BLaER1 (cell line): Measurements from ENCODE around the gene TRIOBP.
A peak's percentile ranks its signal among the peaks of the same experiment; 100 is the strongest.

Experiments used
- H3K27ac ChIP-seq: shearing (Covaris generic); formaldehyde crosslinking; 2 replicates; pipeline ENCODE4 v1.8.1; 2022
- H3K27me3 ChIP-seq: shearing (Covaris generic); formaldehyde crosslinking; 2 replicates; pipeline ENCODE4 v1.8.1; 2022
- H3K36me3 ChIP-seq: shearing (Covaris generic); formaldehyde crosslinking; 2 replicates; pipeline ENCODE4 v1.8.1; 2022
- H3K4me1 ChIP-seq: shearing (Covaris generic); formaldehyde crosslinking; 2 replicates; pipeline ENCODE4 v1.8.1; 2022
- H3K4me2 ChIP-seq: shearing (Covaris generic); formaldehyde crosslinking; 2 replicates; pipeline ENCODE4 v1.8.1; 2022
- H3K4me3 ChIP-seq: shearing (Covaris generic); formaldehyde crosslinking; 2 replicates; pipeline ENCODE4 v1.8.1; 2022
- H3K9ac ChIP-seq: shearing (Covaris generic); formaldehyde crosslinking; 2 replicates; pipeline ENCODE4 v1.8.1; 2022
- H3K9me3 ChIP-seq: shearing (Covaris generic); formaldehyde crosslinking; 2 replicates; pipeline ENCODE4 v1.8.1; 2022
- H4K20me1 ChIP-seq: shearing (Covaris generic); formaldehyde crosslinking; 2 replicates; pipeline ENCODE4 v1.8.1; 2022
- Cebpa-rat ChIP-seq: shearing (Covaris generic); IDR thresholded peaks from 2 replicates; pipeline ENCODE4 v1.8.1; 2022

TRIOBP gene

GRCh38 chr22:37658133-37659065 lies 38.4 kb upstream of the TRIOBP start, which contains the start of gene PDXP:
TSS of gene PDXP (plus strand) at chr22:37658723. CDS start at chr22:37658783, 60 bp downstream.
- Histone ChIP-seq H3K9me3 (no peaks in the 10 kb centered on the region), H3K36me3 (peaks cover 13% of the 10 kb centered on the region), H3K4me1 (peaks cover 48% of the 10 kb centered on the region), H3K27me3 (no peaks in the 10 kb centered on the region), H4K20me1 (peaks cover 45% of the 10 kb centered on the region), H3K4me2 (peak within 1 kb of the TSS; percentile 97), H3K4me3 (peak within 1 kb of the TSS; percentile 93), H3K9ac (peak within 1 kb of the TSS; percentile 91), H3K27ac (peak within 1 kb of the TSS; percentile 93)
- TF ChIP-seq Cebpa-rat: no peak

- peaks cover 56% of the 10 kb centered on the region for H3K4me1 ChIP-seq
- peaks cover 8% of the 10 kb centered on the region for H3K36me3 ChIP-seq
- peak overlapping the region; percentile 91 for H3K9ac ChIP-seq
- peaks cover 54% of the 10 kb centered on the region for H4K20me1 ChIP-seq
- TF ChIP-seq Cebpa-rat: no peak
- H3K4me3 ChIP-seq: peak overlapping the region; percentile 93
- no peaks in the 10 kb centered on the region for H3K9me3 ChIP-seq
- peak overlapping the region; percentile 97 for H3K4me2 ChIP-seq
- no peaks in the 10 kb centered on the region for H3K27me3 ChIP-seq
- peak overlapping the region; percentile 93 for H3K27ac ChIP-seq
These were observed 37.6 kb upstream of the TRIOBP start for GRCh38 chr22:37659066-37659896.

- Histone ChIP-seq H3K9me3 (no peaks in the 10 kb centered on the region), H3K4me2 (peak overlapping the region; percentile 97), H3K4me3 (peak overlapping the region; percentile 93), H4K20me1 (peaks cover 62% of the 10 kb centered on the region), H3K9ac (peak overlapping the region; percentile 91), H3K4me1 (peaks cover 60% of the 10 kb centered on the region), H3K27me3 (no peaks in the 10 kb centered on the region), H3K36me3 (peaks cover 11% of the 10 kb centered on the region), H3K27ac (peak overlapping the region; percentile 93; the same call in 1 of the 2 replicates)
- TF ChIP-seq Cebpa-rat: no peak
These were observed 36.7 kb upstream of the TRIOBP start for GRCh38 chr22:37659897-37660708.

GRCh38 chr22:37660709-37661045 lies 36.2 kb upstream of the TRIOBP start:
- Histone ChIP-seq H4K20me1 (peaks cover 67% of the 10 kb centered on the region), H3K9ac (peak overlapping the region; percentile 91), H3K4me1 (peaks cover 60% of the 10 kb centered on the region), H3K27ac (no peak overlapping the region), H3K4me3 (peak overlapping the region; percentile 93), H3K9me3 (no peaks in the 10 kb centered on the region), H3K36me3 (peaks cover 17% of the 10 kb centered on the region), H3K4me2 (peak overlapping the region; percentile 97), H3K27me3 (no peaks in the 10 kb centered on the region)
- TF ChIP-seq Cebpa-rat: no peak

- no peaks in the 10 kb centered on the region for H3K27me3 ChIP-seq
- peaks cover 74% of the 10 kb centered on the region for H4K20me1 ChIP-seq
- H3K9me3 ChIP-seq: no peaks in the 10 kb centered on the region
- peak overlapping the region; percentile 93 for H3K4me3 ChIP-seq
- H3K36me3 ChIP-seq: peaks cover 24% of the 10 kb centered on the region
- peak overlapping the region; percentile 52 for H3K27ac ChIP-seq
- peak overlapping the region; percentile 97 for H3K4me2 ChIP-seq
- H3K9ac ChIP-seq: peak overlapping the region; percentile 58; the same call in 1 of the 2 replicates
- TF ChIP-seq Cebpa-rat: no peak
- H3K4me1 ChIP-seq: peaks cover 60% of the 10 kb centered on the region
These were observed 35.5 kb upstream of the TRIOBP start for GRCh38 chr22:37661160-37661924.

- H3K9ac ChIP-seq: peak overlapping the region; percentile 58; the same call in 1 of the 2 replicates
- peak overlapping the region; percentile 97 for H3K4me2 ChIP-seq
- no peaks in the 10 kb centered on the region for H3K9me3 ChIP-seq
- H3K4me1 ChIP-seq: peaks cover 60% of the 10 kb centered on the region
- peaks cover 81% of the 10 kb centered on the region for H4K20me1 ChIP-seq
- no peak for TF ChIP-seq Cebpa-rat
- H3K36me3 ChIP-seq: peaks cover 31% of the 10 kb centered on the region
- H3K27me3 ChIP-seq: no peaks in the 10 kb centered on the region
- peak overlapping the region; percentile 52 for H3K27ac ChIP-seq
- no peak overlapping the region for H3K4me3 ChIP-seq
These were observed 34.8 kb upstream of the TRIOBP start for GRCh38 chr22:37662039-37662438.

GRCh38 chr22:37663521-37664140 lies 33.2 kb upstream of the TRIOBP start:
- Histone ChIP-seq H3K9ac (no peak overlapping the region), H3K27ac (no peak overlapping the region), H3K4me2 (peak overlapping the region; percentile 97), H3K27me3 (no peaks in the 10 kb centered on the region), H3K36me3 (peaks cover 46% of the 10 kb centered on the region), H4K20me1 (peaks cover 96% of the 10 kb centered on the region), H3K4me3 (no peak overlapping the region), H3K9me3 (no peaks in the 10 kb centered on the region), H3K4me1 (peaks cover 53% of the 10 kb centered on the region)
- TF ChIP-seq Cebpa-rat: no peak
